ENCODE data around the gene RREB1.

Gene RREB1

DNA sequence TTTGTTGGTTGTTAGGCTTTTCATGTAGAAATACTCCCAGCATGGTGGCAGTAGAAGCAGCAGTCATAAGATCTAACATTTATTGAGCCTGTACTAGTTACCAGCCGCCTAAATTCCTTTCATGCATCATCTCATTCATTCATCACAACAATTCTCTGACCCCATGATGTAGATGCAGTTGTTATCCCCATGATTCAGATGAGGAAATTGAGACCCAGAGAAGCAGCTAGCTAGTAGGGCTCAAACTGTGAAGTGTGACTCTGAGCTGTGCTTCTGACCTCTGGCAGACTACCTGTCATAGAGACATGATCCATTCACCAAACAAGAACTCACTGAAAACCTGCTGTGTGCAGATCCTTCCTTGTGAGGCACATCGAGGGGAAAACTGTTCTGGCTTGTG, 16.9 kb downstream of the RREB1 start:
- no peak for DNase-seq

DNA sequence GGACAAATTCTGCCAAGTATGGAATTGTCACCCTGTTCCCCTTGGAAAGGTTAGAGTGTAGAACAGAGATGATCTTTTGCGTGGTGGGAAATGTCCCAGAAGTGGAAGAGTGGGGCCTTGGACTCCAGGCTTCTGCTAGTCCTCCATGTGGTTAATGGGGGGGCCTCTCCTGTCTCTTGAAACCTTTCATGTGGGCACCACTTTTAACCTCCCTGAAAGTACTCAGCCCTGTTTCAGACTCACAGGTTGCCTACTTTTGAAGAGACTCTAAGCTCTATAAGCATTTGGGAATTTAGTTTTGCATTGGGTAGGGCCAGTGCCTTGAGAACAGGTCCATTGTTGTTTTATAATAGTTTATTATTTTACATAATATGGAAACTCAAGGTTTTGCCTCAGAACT, 17.5 kb downstream of the RREB1 start:
- DNase-seq = no peak

- no peak for DNase-seq
Measured at GRCh38 chr6:7126754-7127153, 19.0 kb downstream of the RREB1 start.

- no peak for DNase-seq
Measured at GRCh38 chr6:7127680-7128079, 19.9 kb downstream of the RREB1 start.

DNA sequence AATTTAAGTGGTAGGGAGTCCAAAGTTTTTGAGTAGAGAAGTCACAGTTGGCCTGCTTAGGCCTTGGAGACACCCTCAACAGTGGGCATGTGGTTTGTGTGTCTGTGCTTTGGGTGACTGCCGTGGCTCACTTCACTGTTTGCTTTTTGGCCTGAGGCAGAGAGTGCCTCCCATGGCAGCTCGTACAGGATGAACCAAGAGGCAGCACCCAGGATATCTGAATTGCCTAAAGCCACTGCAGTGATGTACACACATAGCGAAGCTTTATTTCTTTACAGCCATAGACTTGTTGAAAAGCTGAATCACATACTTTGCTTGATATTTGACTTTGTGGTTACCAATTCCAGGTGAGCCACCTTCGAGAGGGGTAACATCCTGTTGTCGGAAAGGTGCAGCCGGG, 21.6 kb downstream of the RREB1 start:
- DNase-seq = peak; percentile 40

- peak; percentile 38 for DNase-seq
Measured at GRCh38 chr6:7129784-7130569, 22.2 kb downstream of the RREB1 start.

GRCh38 chr6:7131390-7131789, 23.6 kb downstream of the RREB1 start:
- DNase-seq = no peak

DNA sequence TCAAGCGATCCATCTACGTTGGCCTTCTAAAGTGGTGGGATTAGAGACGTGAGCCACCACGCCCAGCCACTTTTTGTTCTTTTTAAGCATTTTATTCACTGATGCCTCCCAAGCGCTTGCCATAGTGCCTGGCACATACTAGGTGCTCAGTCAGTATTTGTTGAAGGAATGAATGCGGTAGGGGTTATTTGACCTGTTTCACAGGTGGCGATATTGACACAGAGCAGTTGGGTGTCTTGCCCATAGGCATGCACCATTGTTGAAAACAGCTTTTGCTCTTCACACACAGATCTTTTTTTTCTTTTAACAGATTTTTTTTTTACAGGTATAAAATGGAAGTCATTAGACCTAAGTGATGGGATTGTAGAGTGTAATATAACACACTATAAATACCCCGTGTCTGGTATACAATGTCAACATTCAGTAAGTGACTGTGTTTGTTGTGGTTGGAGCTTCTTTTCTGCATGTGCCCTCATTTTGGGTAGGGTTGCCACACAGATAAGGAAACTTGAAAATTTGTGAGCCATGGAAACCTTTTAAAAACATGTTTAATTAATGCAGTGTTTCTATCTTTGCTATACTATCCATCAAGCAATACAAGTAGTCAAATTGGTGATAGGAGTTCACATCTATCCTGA, 24.8 kb downstream of the RREB1 start:
- DNase-seq = no peak

- no peak for DNase-seq
Measured at GRCh38 chr6:7134999-7135745, 27.4 kb downstream of the RREB1 start.

- no peak for DNase-seq
Measured at GRCh38 chr6:7135755-7136154, 28.0 kb downstream of the RREB1 start.

GRCh38 chr6:7136859-7137334, 29.1 kb downstream of the RREB1 start:
- DNase-seq = no peak

DNA sequence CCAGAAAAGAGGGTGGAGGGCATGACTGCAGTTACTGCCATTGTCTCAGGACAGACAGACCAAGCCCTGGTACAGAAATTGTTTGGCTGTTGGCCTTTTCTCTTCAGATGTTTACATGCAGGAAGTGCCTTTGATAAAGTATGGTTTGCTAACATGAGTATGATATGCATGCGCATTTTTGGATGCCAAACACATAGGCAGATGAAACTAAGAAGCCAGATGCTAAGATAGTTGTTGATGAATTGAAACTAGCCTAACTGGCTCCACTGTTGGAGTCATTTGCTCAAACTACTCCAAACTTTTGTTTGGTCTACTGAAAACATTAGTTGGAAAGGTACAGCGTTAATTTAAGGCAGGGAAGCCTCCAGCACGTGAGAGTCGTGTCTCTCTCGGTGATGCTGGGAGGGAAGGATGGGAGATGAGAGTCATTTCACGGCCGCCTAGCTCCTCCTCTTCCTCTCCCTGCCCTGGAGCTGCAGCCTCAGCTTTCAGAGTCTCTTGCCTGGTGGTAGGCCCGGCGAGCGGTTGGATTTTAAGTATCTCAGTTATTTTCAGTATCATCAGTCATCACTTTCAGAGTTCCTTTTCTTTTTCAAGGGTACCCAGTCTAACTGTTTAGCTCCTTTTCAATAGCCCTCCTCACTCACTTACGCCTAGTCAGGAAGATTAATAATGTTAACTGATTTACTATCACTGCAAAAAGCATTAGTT, 29.7 kb downstream of the RREB1 start:
- peak; percentile 74 for DNase-seq

GRCh38 chr6:7138046-7138531, 30.3 kb downstream of the RREB1 start:
- DNase-seq = no peak

- peak; percentile 60 for DNase-seq
Measured at GRCh38 chr6:7138921-7139358, 31.2 kb downstream of the RREB1 start.

DNA sequence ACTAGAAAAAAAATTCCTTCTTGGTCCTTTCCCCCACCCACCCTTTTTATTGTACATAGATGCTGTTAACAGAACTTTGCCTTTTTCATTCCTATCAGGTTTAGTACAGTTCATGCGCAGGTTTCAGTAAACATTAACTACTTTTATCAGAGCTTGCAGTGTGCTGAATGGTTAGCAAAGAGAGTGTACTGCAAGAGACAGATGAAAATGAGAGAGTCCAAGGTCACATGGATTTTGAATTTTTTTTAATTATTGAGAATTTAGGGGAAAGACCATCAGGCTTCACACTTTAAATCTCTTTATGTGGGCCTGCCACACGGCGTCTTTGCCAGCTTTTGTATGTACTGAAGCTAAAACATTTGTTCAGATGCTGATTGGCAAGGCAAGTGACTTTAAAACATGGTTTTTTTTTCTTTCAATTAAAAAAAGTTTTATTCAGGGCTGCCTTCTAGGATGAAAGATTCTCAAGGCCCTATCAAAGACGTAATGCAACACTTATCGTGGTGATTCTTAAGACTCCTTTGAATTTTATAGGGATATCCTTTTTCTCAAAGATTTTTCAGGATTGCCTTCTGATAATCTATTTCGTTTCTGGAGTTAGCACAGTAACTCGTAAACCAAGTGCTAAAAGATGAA, 32.2 kb downstream of the RREB1 start:
- DNase-seq = no peak

DNA sequence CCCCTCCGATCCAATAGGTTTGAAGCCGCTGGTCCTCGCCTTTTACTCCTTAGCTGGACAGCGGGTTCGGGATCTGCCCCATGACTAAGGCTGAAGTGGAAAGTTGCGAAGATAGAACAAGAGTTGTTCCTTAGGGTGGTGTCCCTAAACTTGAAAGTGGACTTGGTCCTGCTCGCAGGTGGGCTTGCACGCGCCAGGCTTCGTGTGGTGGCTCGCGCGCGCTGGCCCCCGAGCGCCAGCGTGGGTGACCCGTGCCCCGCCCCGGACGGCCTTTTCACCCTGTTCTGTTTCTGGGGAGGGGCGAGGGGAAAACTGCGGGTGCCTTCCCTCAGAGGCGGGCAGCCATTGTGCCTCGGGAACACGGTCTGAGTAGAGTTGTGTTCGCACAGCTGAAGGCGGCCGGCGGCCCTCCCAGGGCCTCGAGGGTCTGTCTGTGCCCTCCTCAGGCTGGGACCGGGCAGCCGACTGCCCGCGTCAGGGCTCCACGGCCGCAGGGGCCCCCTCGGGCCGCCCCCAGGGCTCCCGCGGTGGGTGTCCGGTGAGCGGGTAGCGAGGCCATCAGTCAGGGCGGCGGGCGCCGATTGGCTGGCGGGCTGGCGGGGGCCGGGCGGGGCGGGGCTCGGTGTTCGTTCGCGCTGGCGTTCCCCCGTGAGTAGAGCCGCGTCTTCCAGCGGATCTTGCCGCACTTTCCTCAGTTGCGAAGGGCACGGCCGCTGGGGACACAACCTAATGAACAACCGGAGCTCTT, 33.0 kb downstream of the RREB1 start:
- DNase-seq = peak; percentile 86

DNA sequence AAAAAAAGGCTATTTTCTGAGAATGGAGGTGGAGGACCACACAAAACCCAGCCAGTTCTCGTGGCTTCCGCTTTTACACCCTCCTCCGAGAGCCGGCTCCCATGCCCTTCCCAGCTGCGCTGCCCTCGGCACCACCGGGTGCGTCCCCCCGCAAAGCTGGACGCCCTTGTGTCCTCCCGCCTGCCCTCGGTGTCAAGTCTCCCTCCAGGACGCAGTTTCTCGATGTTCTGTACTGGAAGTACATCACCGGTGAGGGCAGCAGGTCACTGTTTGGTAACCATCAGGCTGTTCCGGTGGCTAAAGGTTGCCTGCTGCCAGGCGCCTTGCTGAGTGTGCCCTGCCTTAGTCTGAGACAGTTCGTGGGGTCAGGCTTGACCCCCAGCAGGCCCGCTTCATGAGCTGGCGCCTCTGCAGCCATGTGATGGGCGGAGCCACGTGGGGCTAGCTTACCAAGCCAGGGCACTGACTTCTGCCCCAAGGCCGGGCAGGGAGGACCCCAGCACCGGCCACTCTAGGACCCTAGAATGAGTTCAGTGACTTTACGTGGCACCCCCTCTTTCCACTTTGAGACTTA, 34.6 kb downstream of the RREB1 start:
- DNase-seq = no peak

DNA sequence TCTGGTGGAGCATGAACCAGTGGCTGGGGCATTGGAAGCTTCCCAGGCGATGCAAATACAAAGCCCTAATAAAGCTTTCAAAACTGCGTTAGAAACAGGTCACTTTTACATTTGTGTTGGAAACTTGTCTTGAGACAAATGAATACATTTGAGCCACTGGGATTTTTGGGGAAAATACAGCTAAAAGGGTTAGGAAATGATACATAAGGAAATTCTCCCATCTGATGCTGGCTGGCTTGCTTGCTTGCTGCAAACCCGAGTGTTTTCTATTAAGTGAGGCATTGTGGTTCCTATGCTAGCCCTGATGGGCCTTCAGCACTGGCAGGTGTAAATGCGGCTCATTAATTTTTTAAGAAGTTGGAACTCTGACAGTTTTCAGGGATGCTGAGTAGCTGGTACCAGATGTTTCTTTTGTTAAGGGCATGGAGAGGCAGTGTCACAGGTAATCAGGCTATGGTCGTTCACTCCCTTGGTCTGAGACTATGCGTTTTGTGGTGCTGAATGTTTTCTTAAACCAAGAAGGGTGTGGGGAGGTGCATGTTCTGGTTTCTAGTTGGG, 35.2 kb downstream of the RREB1 start:
- DNase-seq = no peak

GRCh38 chr6:7143476-7143974, 35.8 kb downstream of the RREB1 start:
- DNase-seq = no peak

DNA sequence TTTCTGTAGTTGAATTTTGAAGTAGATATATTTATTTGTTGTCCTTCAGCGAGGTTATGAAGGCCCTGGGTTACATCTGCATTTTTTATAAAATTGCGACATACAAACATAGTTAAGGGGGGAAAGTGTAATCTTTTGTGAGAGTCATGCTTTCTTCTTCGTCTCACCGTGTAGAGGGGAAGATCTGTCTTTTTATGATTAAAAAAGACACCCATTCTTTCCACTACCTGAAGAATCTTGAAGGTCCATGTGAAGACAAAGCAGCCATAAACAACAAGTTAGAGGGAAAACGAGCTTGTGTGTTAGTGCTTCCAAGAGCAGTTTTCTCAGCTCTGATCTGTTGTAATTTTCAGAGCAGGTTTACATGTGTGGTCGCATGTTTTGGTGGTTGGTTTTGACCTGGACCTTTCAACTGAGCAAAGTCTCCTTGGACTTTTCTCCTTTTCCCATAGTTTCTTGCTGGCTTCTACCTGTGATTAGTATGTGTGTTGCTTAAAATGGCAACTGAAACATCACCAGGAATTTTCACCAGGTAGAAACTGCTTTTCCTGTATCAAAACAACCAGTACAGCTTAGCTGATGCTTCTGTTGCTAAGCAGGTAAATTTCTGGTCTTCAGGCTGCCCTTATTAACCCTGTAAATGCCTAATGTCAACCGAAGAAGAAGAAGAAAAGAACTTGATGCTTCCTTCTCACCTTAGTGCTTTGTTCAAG, 37.3 kb downstream of the RREB1 start:
- no peak for DNase-seq

All from CD4-positive, alpha-beta T cell treated with Interleukin-17A for 4 hours (primary cell).